ENCODE results near the gene ARHGAP22.

- TF ChIP-seq CTCF (conservative IDR thresholded peaks at IDR 0.05; ENCODE audit: low read length) (no peak), EZH2phosphoT487 (IDR thresholded peaks at IDR 0.05; ENCODE audit: borderline replicate concordance, low read depth, low read length) (no peak)
Observed at GRCh38 chr10:48547061-48547895, 57.6 kb downstream of the ARHGAP22 start.

Data from OCI-LY7 (cell line).